PC-3 (cell line): ENCODE data around the gene MYO7A. TPM values are rescaled to one million over a fixed set of nuclear protein-coding genes. Genes with fewer than 3 reads are reported as not detected.

Experiments used
- ATAC-seq: fragments of 200-7000 bp; cut with Tn5 transposase; 2 replicates; pipeline ENCODE4 v1.9.1; 2020; ENCODE audit warnings: mild to moderate bottlenecking, moderate library complexity
- BruUV-seq: library from RNA; stranded (reverse); fragments of 400-500 nt; replicated peaks from 2 replicates; lab custom pipeline; 2021; lab: Mats Ljungman, UMichigan
- CTCF ChIA-PET: fragments of 300-600 bp; sonication (Branson Sonifier 250); formaldehyde crosslinking; loops from one replicate; lab custom pipeline; 2022; ENCODE audit warnings: antibody characterized with exemption; lab: Charles Lee
- POLR2A ChIA-PET: fragments of 300-600 bp; sonication (Branson Sonifier 250); formaldehyde crosslinking; loops from one replicate; lab custom pipeline; 2022; ENCODE audit warnings: antibody characterized with exemption; ENCODE audit not compliant: unreplicated experiment; lab: Charles Lee
- DNase-seq: peaks from one replicate; pipeline ENCODE4 v3.0.0-alpha.2; 2015
- H2AFZ ChIP-seq: fragments of 300-600 bp; sonication (generic); 2 replicates; pipeline ENCODE4 v1.6.0; 2016; ENCODE audit warnings: antibody characterized with exemption, low read length
- H3F3A ChIP-seq: fragments of 300-600 bp; sonication (generic); one replicate; pipeline ENCODE4 v1.6.0; 2017; ENCODE audit warnings: antibody characterized with exemption, low read length, control low read depth, mild to moderate bottlenecking; ENCODE audit not compliant: unreplicated experiment
- H3K27ac ChIP-seq: fragments of 300-600 bp; sonication (generic); 2 replicates; pipeline ENCODE4 v1.5.1; 2016; ENCODE audit warnings: mild to moderate bottlenecking, low read length
- H3K27me3 ChIP-seq: fragments of 300-600 bp; sonication (generic); 2 replicates; pipeline ENCODE4 v1.6.1; 2016; ENCODE audit warnings: low read length, mixed read lengths
- H3K36me3 ChIP-seq: fragments of 300-600 bp; sonication (generic); 2 replicates; pipeline ENCODE4 v1.6.1; 2016; ENCODE audit warnings: low read depth, mixed run types, low read length, mixed read lengths
- H3K4me1 ChIP-seq: fragments of 300-600 bp; sonication (generic); 2 replicates; pipeline ENCODE4 v1.5.1; 2016; ENCODE audit warnings: low read length; ENCODE audit not compliant: insufficient read depth
- H3K4me2 ChIP-seq: fragments of 300-600 bp; sonication (generic); 2 replicates; pipeline ENCODE4 v1.6.0; 2016; ENCODE audit warnings: low read length
- H3K4me3 ChIP-seq: fragments of 300-600 bp; sonication (generic); 2 replicates; pipeline ENCODE4 v1.5.1; 2016; ENCODE audit warnings: mild to moderate bottlenecking, low read length, mixed read lengths
- H3K79me2 ChIP-seq: fragments of 300-600 bp; sonication (generic); 2 replicates; pipeline ENCODE4 v1.6.1; 2017; ENCODE audit warnings: low read length, mixed read lengths
- H3K9ac ChIP-seq: fragments of 300-600 bp; sonication (generic); 2 replicates; pipeline ENCODE4 v1.6.0; 2016; ENCODE audit warnings: mild to moderate bottlenecking, low read length
- H3K9me2 ChIP-seq: fragments of 300-600 bp; sonication (generic); replicated peaks from 2 replicates; pipeline ENCODE4 v1.6.1; 2016; ENCODE audit warnings: mixed run types, low read length, mixed read lengths
- H3K9me3 ChIP-seq: fragments of 300-600 bp; sonication (generic); 2 replicates; pipeline ENCODE4 v1.6.1; 2016; ENCODE audit warnings: low read length, mixed read lengths
- H4K20me1 ChIP-seq: fragments of 300-600 bp; sonication (generic); 2 replicates; pipeline ENCODE4 v1.6.1; 2016; ENCODE audit warnings: low read length, mixed read lengths
- EZH2 ChIP-seq: fragments of 300-600 bp; sonication (generic); IDR thresholded peaks from one replicate; pipeline ENCODE4 v1.6.1; 2017; ENCODE audit warnings: antibody characterized with exemption, mild to moderate bottlenecking, low read length; ENCODE audit not compliant: unreplicated experiment
- EZH2phosphoT487 ChIP-seq: fragments of 300-600 bp; sonication (generic); IDR thresholded peaks from 2 replicates; pipeline ENCODE4 v1.6.1; 2018; ENCODE audit warnings: mild to moderate bottlenecking, antibody characterized with exemption, low read length, borderline replicate concordance
- intact Hi-C: fragments of 100-400 bp; cut with micrococcal nuclease; formaldehyde crosslinking; loops from 2 replicates; pipeline ENCODE4 v1.9.0; 2023
- total RNA-seq: library from RNA; depleted of rRNA; stranded (reverse); fragments of >200 nt; gene quantifications from 2 replicates; pipeline ENCODE4 v1.2.3, GENCODE V29; 2014
- TF ChIP-seq, protein P1 (sequence below): fragments of 300-600 bp; sonication (generic); conservative IDR thresholded peaks from 2 replicates; pipeline ENCODE4 v1.5.1; 2017; ENCODE audit warnings: antibody characterized with exemption, low read depth, mild to moderate bottlenecking, low read length

Gene MYO7A
- total RNA-seq, 1 experiment from 2014 or later = 0.66 TPM

DNA sequence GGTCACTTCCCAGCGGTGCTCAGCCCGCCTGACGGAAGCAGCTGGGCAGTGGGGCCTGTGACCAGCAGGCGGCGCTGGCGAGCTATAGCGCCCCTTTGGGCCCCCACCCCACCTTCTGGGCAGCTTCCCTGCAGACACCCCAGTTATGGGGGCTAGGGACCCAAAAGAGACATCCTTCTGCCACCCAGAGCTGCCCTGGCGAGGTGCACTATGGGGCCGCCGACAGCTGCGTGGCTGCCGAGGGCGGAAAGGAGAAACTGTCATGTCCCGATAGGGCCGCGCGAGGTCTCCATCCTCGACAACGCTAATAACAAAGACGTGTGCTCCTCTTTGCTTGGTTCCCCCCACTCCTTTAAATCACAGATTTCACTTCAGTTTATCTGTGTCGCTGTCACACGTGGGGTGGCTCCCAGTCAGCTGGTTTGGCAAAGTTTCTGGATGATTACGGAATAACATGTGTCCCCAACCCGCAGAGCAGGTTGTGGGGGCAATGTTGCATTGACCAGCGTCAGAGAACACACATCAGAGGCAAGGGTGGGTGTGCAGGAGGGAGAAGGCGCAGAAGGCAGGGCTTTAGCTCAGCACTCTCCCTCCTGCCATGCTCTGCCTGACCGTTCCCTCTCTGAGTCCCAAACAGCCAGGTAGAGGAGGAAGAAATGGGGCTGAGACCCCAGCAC is 673 bp upstream of the MYO7A start:
- no TSS peak for BruUV-seq
- no peaks in the 10 kb centered on the region for H3F3A ChIP-seq
- no peaks in the 10 kb centered on the region for H3K27me3 ChIP-seq
- no peaks in the 10 kb centered on the region for H3K9me2 ChIP-seq
- ChIA-PET POLR2A (no interaction called here), CTCF (interaction anchor here (0.6 to 1.0 kb wide), 4 partner anchors 36 to 80 kb away, joined by 3 to 4 read pairs (median 4); no protein-coding TSS in a partner anchor)
- no peak for TF ChIP-seq EZH2phosphoT487
- no peak for TF ChIP-seq EZH2
- TF ChIP-seq, protein P1, sequence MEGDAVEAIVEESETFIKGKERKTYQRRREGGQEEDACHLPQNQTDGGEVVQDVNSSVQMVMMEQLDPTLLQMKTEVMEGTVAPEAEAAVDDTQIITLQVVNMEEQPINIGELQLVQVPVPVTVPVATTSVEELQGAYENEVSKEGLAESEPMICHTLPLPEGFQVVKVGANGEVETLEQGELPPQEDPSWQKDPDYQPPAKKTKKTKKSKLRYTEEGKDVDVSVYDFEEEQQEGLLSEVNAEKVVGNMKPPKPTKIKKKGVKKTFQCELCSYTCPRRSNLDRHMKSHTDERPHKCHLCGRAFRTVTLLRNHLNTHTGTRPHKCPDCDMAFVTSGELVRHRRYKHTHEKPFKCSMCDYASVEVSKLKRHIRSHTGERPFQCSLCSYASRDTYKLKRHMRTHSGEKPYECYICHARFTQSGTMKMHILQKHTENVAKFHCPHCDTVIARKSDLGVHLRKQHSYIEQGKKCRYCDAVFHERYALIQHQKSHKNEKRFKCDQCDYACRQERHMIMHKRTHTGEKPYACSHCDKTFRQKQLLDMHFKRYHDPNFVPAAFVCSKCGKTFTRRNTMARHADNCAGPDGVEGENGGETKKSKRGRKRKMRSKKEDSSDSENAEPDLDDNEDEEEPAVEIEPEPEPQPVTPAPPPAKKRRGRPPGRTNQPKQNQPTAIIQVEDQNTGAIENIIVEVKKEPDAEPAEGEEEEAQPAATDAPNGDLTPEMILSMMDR = peak; percentile 99
- no peaks in the 10 kb centered on the region for H3K36me3 ChIP-seq
- H3K9me3 ChIP-seq = no peaks in the 10 kb centered on the region
- ATAC-seq (peak; percentile 77), DNase-seq (peak; percentile 50)
- no peak overlapping the region for H3K27ac ChIP-seq
- H2AFZ ChIP-seq = peak overlapping the region; percentile 96
- peak overlapping the region; percentile 68 for H3K4me3 ChIP-seq
- intact Hi-C loops = loop anchor here (1.0 kb wide), 2 partner anchors 61 to 421 kb away; no protein-coding TSS in a partner anchor
- peak overlapping the region; percentile 92 for H3K4me2 ChIP-seq
- no peak overlapping the region for H3K9ac ChIP-seq
- H3K4me1 ChIP-seq = peaks cover 6% of the 10 kb centered on the region; the same call in 1 of the 2 replicates
- H4K20me1 ChIP-seq = no peaks in the 10 kb centered on the region
- H3K79me2 ChIP-seq = no peaks in the 10 kb centered on the region

DNA sequence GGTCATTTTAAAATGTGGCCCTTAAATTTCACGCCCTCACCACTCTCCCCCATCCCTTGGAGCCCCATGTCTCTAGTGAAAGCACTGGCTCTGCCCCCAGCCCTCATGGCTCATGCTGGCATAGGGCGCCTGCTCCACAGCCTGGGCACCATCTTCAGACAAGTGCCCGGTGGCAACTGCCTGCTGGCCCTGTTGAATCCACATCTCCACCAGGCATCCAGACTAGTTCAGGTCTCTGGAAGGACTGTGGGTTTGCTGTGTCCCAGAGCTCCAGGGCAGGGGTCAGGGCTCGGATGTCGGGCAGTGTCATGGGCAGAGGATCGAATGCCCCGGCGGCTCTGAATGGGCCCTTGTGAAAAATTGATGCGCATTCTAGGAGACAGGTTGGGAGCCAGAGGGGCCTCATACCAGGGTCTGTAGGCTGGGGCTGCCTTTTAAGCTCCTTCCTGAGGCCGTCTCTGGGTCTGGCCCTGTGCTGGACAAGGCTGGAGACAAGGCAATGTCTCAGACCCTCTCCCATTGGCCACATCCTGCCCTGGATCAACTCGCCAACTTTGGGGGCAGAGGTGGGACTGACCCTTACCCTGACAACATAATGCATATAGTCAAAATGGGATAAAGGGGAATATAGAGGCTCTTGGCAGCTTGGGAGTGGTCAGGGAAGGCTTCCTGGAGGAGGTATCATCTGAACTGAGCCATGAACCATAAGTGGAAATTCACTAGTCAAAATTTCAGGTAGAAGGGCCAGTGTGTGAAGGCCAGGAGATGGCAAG is 1.2 kb downstream of the MYO7A start:
- TF ChIP-seq EZH2phosphoT487 = no peak
- TF ChIP-seq, protein P1 = no peak
- no peak for TF ChIP-seq EZH2
- no peaks in the 10 kb centered on the region for H3K36me3 ChIP-seq
- ChIA-PET CTCF (interaction anchor here (0.5 to 1.2 kb wide), 2 partner anchors 428 to 1985 kb away, joined by 3 to 10 read pairs; no protein-coding TSS in a partner anchor), POLR2A (no interaction called here)
- peaks cover 6% of the 10 kb centered on the region; the same call in 1 of the 2 replicates for H3K4me1 ChIP-seq
- no peak overlapping the region for H2AFZ ChIP-seq
- no peak overlapping the region for H3K27ac ChIP-seq
- DNase-seq (no peak), ATAC-seq (no peak)
- no peaks in the 10 kb centered on the region for H3K9me2 ChIP-seq
- intact Hi-C loops = no loop called here
- no peaks in the 10 kb centered on the region for H3F3A ChIP-seq
- H4K20me1 ChIP-seq = no peaks in the 10 kb centered on the region
- BruUV-seq = no TSS peak
- H3K9ac ChIP-seq = no peak overlapping the region
- H3K4me3 ChIP-seq = no peak overlapping the region
- no peaks in the 10 kb centered on the region for H3K79me2 ChIP-seq
- no peak overlapping the region for H3K4me2 ChIP-seq
- no peaks in the 10 kb centered on the region for H3K27me3 ChIP-seq
- H3K9me3 ChIP-seq = no peaks in the 10 kb centered on the region
